ENCODE results near the gene TRIM54. TPM values are rescaled to one million over a fixed set of nuclear protein-coding genes. Genes with fewer than 3 reads are reported as not detected.
"Not testable (repeated sequence)": the region's sequence is repeated elsewhere in the genome, so short reads cannot be mapped to it uniquely, and the experiment has no call there.

Gene TRIM54
- total RNA-seq, 2 donors from 2014 or later = 0.86 to 2.2 TPM

- Mint-ChIP-seq H3K27me3 (ENCODE audit: insufficient read depth) (no peaks in the 10 kb centered on the region), H3K4me3 (no peak overlapping the region), H3K36me3 (ENCODE audit: low read depth) (peaks cover 25% of the 10 kb centered on the region), H3K9me3 (no peaks in the 10 kb centered on the region), H3K4me1 (peaks cover under 1% of the 10 kb centered on the region), H3K27ac (no peak overlapping the region)
- Histone ChIP-seq H3K27ac (ENCODE audit: low read depth, low read length) (no peak overlapping the region), H3K9me3 (ENCODE audit: control insufficient read depth, low read length) (no peaks in the 10 kb centered on the region), H3K27me3 (ENCODE audit: control insufficient read depth, insufficient read depth, low read length, poor library complexity, severe bottlenecking) (no peaks in the 10 kb centered on the region), H3K4me3 (ENCODE audit: low read length) (no peak overlapping the region), H3K9ac (ENCODE audit: extremely low read depth, low read length, poor library complexity, severe bottlenecking) (no peak overlapping the region), H3K4me1 (ENCODE audit: control insufficient read depth, insufficient read depth, low read length) (no peaks in the 10 kb centered on the region), H3K36me3 (ENCODE audit: control insufficient read depth, insufficient read depth, low read length) (peaks cover 10% of the 10 kb centered on the region)
- 90 to 95% methylated on average over 2 of the region's 2 CpGs for WGBS, 2 experiments (ENCODE audit: insufficient coverage in 1 of 2, insufficient read length in 1 of 2)
- DNase-seq = no peak
- TF ChIP-seq CTCF (conservative IDR thresholded peaks at IDR 0.05) = no peak
Measured at GRCh38 chr2:27347641-27348040, 65.4 kb downstream of the TRIM54 start.

GRCh38 chr2:27350106-27350693 lies 68.0 kb downstream of the TRIM54 start:
- H3K36me3 ChIP-seq (ENCODE audit: control insufficient read depth, insufficient read depth, low read length) = no peaks in the 10 kb centered on the region
- no peak overlapping the region for H3K9ac ChIP-seq (ENCODE audit: extremely low read depth, low read length, poor library complexity, severe bottlenecking)
- Mint-ChIP-seq H3K36me3 (ENCODE audit: low read depth) (peaks cover 17% of the 10 kb centered on the region), H3K9me3 (no peaks in the 10 kb centered on the region), H3K27ac (no peak overlapping the region), H3K27me3 (ENCODE audit: insufficient read depth) (no peaks in the 10 kb centered on the region), H3K4me3 (no peak overlapping the region), H3K4me1 (peaks cover 12% of the 10 kb centered on the region)
- no peak for TF ChIP-seq CTCF (conservative IDR thresholded peaks at IDR 0.05)
- H3K4me1 ChIP-seq (ENCODE audit: control insufficient read depth, insufficient read depth, low read length) = no peaks in the 10 kb centered on the region
- 94 to 97% methylated on average over 7 of the region's 7 CpGs for WGBS, 2 experiments (ENCODE audit: insufficient coverage in 1 of 2, insufficient read length in 1 of 2)
- H3K9me3 ChIP-seq (ENCODE audit: control insufficient read depth, low read length) = no peaks in the 10 kb centered on the region
- H3K4me3 ChIP-seq (ENCODE audit: low read length) = no peak overlapping the region
- H3K27ac ChIP-seq (ENCODE audit: low read depth, low read length) = no peak overlapping the region
- no peaks in the 10 kb centered on the region for H3K27me3 ChIP-seq (ENCODE audit: control insufficient read depth, insufficient read depth, low read length, poor library complexity, severe bottlenecking)
- no peak for DNase-seq

- H3K36me3 Mint-ChIP-seq (ENCODE audit: low read depth) = peaks cover 18% of the 10 kb centered on the region
- H3K27ac Mint-ChIP-seq = no peak overlapping the region
- H3K36me3 ChIP-seq (ENCODE audit: control insufficient read depth, insufficient read depth, low read length) = no peaks in the 10 kb centered on the region
- H3K4me3 Mint-ChIP-seq = no peak overlapping the region
- H3K4me1 Mint-ChIP-seq = peaks cover 17% of the 10 kb centered on the region
- H3K4me3 ChIP-seq (ENCODE audit: low read length) = no peak overlapping the region
- H3K9ac ChIP-seq (ENCODE audit: extremely low read depth, low read length, poor library complexity, severe bottlenecking) = no peak overlapping the region
- 93 to 94% methylated on average over 6 of the region's 6 CpGs for WGBS, 2 experiments (ENCODE audit: insufficient coverage in 1 of 2, insufficient read length in 1 of 2)
- no peaks in the 10 kb centered on the region for H3K9me3 ChIP-seq (ENCODE audit: control insufficient read depth, low read length)
- H3K27me3 Mint-ChIP-seq (ENCODE audit: insufficient read depth) = no peaks in the 10 kb centered on the region
- no peak for DNase-seq
- no peak for TF ChIP-seq CTCF (conservative IDR thresholded peaks at IDR 0.05)
- H3K27me3 ChIP-seq (ENCODE audit: control insufficient read depth, insufficient read depth, low read length, poor library complexity, severe bottlenecking) = no peaks in the 10 kb centered on the region
- no peak overlapping the region for H3K27ac ChIP-seq (ENCODE audit: low read depth, low read length)
- peaks cover under 1% of the 10 kb centered on the region for H3K9me3 Mint-ChIP-seq
- H3K4me1 ChIP-seq (ENCODE audit: control insufficient read depth, insufficient read depth, low read length) = no peaks in the 10 kb centered on the region
Measured at GRCh38 chr2:27351802-27352598, 69.8 kb downstream of the TRIM54 start.

- peak overlapping the region; percentile 94 for H3K4me3 Mint-ChIP-seq
- H3K36me3 ChIP-seq (ENCODE audit: control insufficient read depth, insufficient read depth, low read length); H3K27me3 Mint-ChIP-seq (ENCODE audit: insufficient read depth): not testable (repeated sequence)
Measured at GRCh38 chr2:27353386-27353761, 71.1 kb downstream of the TRIM54 start.

More at GRCh38 chr2:27353386-27353761, 71.1 kb downstream of the TRIM54 start:
- H3K27me3 ChIP-seq (ENCODE audit: control insufficient read depth, insufficient read depth, low read length, poor library complexity, severe bottlenecking); H3K4me3 ChIP-seq (ENCODE audit: low read length); H3K9me3 Mint-ChIP-seq; H3K27ac ChIP-seq (ENCODE audit: low read depth, low read length); H3K4me1 ChIP-seq (ENCODE audit: control insufficient read depth, insufficient read depth, low read length); H3K9ac ChIP-seq (ENCODE audit: extremely low read depth, low read length, poor library complexity, severe bottlenecking); DNase-seq; H3K9me3 ChIP-seq (ENCODE audit: control insufficient read depth, low read length): not testable (repeated sequence)
- H3K4me1 Mint-ChIP-seq = peaks cover 20% of the 10 kb centered on the region
- WGBS, 2 experiments (ENCODE audit: insufficient coverage in 1 of 2, insufficient read length in 1 of 2) = 96 to 100% methylated on average over 2 to 5 of the region's 5 CpGs
- H3K27ac Mint-ChIP-seq = peak overlapping the region; percentile 25
- peaks cover 22% of the 10 kb centered on the region for H3K36me3 Mint-ChIP-seq (ENCODE audit: low read depth)
